Lower lobe of right lung (tissue), 2 donors: ENCODE results near the gene SLC19A1. TPM values are rescaled to one million over a fixed set of nuclear protein-coding genes. Genes with fewer than 3 reads are reported as not detected.
"Not testable (repeated sequence)": the region's sequence is repeated elsewhere in the genome, so short reads cannot be mapped to it uniquely, and the experiment has no call there.

Source experiments
- ATAC-seq, 2 donors: fragments of 200-7000 bp; cut with Tn5 transposase; one replicate each; pipeline ENCODE4 v1.9.1; 2020 to 2022; ENCODE audit warnings: mild to moderate bottlenecking in 2 of 2, moderate library complexity in 2 of 2
- DNase-seq: peaks from one replicate; pipeline ENCODE4 v3.0.0-alpha.2; 2020
- H3K27ac ChIP-seq: fragments of 200-600 bp; one replicate; pipeline ENCODE4 v1.8.0; 2022
- H3K27me3 ChIP-seq: fragments of 200-600 bp; one replicate; pipeline ENCODE4 v1.8.0; 2022; ENCODE audit warnings: low read depth
- H3K36me3 ChIP-seq: fragments of 200-600 bp; one replicate; pipeline ENCODE4 v1.8.0; 2022; ENCODE audit warnings: mild to moderate bottlenecking
- H3K4me1 ChIP-seq: fragments of 200-600 bp; one replicate; pipeline ENCODE4 v1.8.0; 2022
- H3K4me3 ChIP-seq: fragments of 200-600 bp; one replicate; pipeline ENCODE4 v1.8.0; 2022; ENCODE audit warnings: mild to moderate bottlenecking
- H3K9me3 ChIP-seq: fragments of 200-600 bp; one replicate; pipeline ENCODE4 v1.8.0; 2022
- CTCF ChIP-seq: fragments of 200-600 bp; IDR thresholded peaks from one replicate; pipeline ENCODE4 v1.8.0; 2022; ENCODE audit warnings: antibody characterized with exemption, mild to moderate bottlenecking
- intact Hi-C: fragments of 100-400 bp; cut with DNase I; formaldehyde crosslinking; loops from one replicate; pipeline ENCODE4 v1.11.0; 2022
- total RNA-seq: library from RNA; stranded (reverse); fragmentation: NEBNext Ultra II Directional; extraction: Animal tissue kit (Norgen Biotek cat#: 25700); gene quantifications from one replicate; pipeline ENCODE4 v1.2.1, GENCODE V29; 2021
- donor health status: DM: no; HTN: yes; CAD: no; lungs with severe emphysema.

The SLC19A1 gene
- total RNA-seq, 1 donor from 2014 or later, result 50.7 TPM

- ATAC-seq, result peak; percentile 84 to 85
- Histone ChIP-seq H3K36me3 (no peaks in the 10 kb centered on the region), H3K4me1 (no peaks in the 10 kb centered on the region), H3K9me3 (no peaks in the 10 kb centered on the region), H3K4me3 (peak overlapping the region; percentile 47), H3K27ac (peak overlapping the region; percentile 64), H3K27me3 (no peaks in the 10 kb centered on the region)
- no peak for TF ChIP-seq CTCF
- peak; percentile 49 for DNase-seq
- intact Hi-C loops, result no loop called here
Observed at GRCh38 chr21:45562965-45563364, 20.7 kb upstream of the SLC19A1 start.

GRCh38 chr21:45562402-45562801 is 20.2 kb upstream of the SLC19A1 start:
- no peaks in the 10 kb centered on the region for H3K27me3 ChIP-seq
- peak overlapping the region; percentile 64 for H3K27ac ChIP-seq
- no peaks in the 10 kb centered on the region for H3K4me1 ChIP-seq
- H3K4me3 ChIP-seq, result peak overlapping the region; percentile 47
- ATAC-seq, result peak; percentile 7 to 21
- intact Hi-C loops, result no loop called here
- no peaks in the 10 kb centered on the region for H3K36me3 ChIP-seq
- no peak for TF ChIP-seq CTCF
- no peaks in the 10 kb centered on the region for H3K9me3 ChIP-seq
- no peak for DNase-seq

GRCh38 chr21:45561241-45561640 is 19.0 kb upstream of the SLC19A1 start:
- H3K9me3 ChIP-seq, H3K27me3 ChIP-seq, ATAC-seq, H3K27ac ChIP-seq, H3K4me1 ChIP-seq, H3K36me3 ChIP-seq, intact Hi-C loops: not testable (repeated sequence)
- peak; percentile 42 for DNase-seq
- peak overlapping the region; percentile 47 for H3K4me3 ChIP-seq

GRCh38 chr21:45560106-45561021 is 18.1 kb upstream of the SLC19A1 start:
- DNase-seq, result peak; percentile 43
- ATAC-seq, result peak in 1 of 2 donors; percentile 23
- Histone ChIP-seq H3K27me3 (no peaks in the 10 kb centered on the region), H3K36me3 (no peaks in the 10 kb centered on the region), H3K27ac (no peak overlapping the region), H3K9me3 (no peaks in the 10 kb centered on the region), H3K4me3 (peak overlapping the region; percentile 47), H3K4me1 (peaks cover 5% of the 10 kb centered on the region)
- TF ChIP-seq CTCF, result no peak
- intact Hi-C loops, result no loop called here

- Histone ChIP-seq H3K9me3 (no peaks in the 10 kb centered on the region), H3K27ac (no peak overlapping the region), H3K4me1 (peaks cover 5% of the 10 kb centered on the region), H3K4me3 (no peak overlapping the region), H3K36me3 (no peaks in the 10 kb centered on the region), H3K27me3 (no peaks in the 10 kb centered on the region)
- ATAC-seq (no peak), DNase-seq (peak; percentile 27)
- intact Hi-C loops, result no loop called here
- no peak for TF ChIP-seq CTCF
Observed at GRCh38 chr21:45559216-45560105, 17.2 kb upstream of the SLC19A1 start.
